HG02840 (cell line): Measurements from ENCODE around the gene BMP4.
"Not testable (repeated sequence)": the region's sequence is repeated elsewhere in the genome, so short reads cannot be mapped to it uniquely, and the experiment has no call there.

ENCODE experiments used
- ATAC-seq: cut with Tn5 transposase; IDR thresholded peaks from one replicate; pipeline ENCODE4 v1.9.1; 2021; ENCODE audit warnings: mild to moderate bottlenecking, moderate library complexity, moderate number of reproducible peaks; ENCODE audit not compliant: unreplicated experiment, low FRiP score

BMP4 gene

GRCh38 chr14:53956427-53957201 lies at the start of gene BMP4:
TSS of gene BMP4 (minus strand) at chr14:53956825. CDS start at chr14:53952222, 4,603 bp downstream.
- ATAC-seq, result no peak

- no peak for ATAC-seq
These were observed 46.4 kb upstream of the BMP4 start for GRCh38 chr14:54003064-54003463.

- no peak for ATAC-seq
These were observed 46.0 kb upstream of the BMP4 start for GRCh38 chr14:54002653-54003052.

GRCh38 chr14:54001189-54001878 lies 44.7 kb upstream of the BMP4 start:
- ATAC-seq, result no peak

- no peak for ATAC-seq
These were observed 43.8 kb upstream of the BMP4 start for GRCh38 chr14:54000341-54000811.

- ATAC-seq, result no peak
These were observed 42.5 kb upstream of the BMP4 start for GRCh38 chr14:53999061-53999488.

GRCh38 chr14:53996041-53996440 lies 39.4 kb upstream of the BMP4 start:
- no peak for ATAC-seq

- ATAC-seq, result no peak
These were observed 37.4 kb upstream of the BMP4 start for GRCh38 chr14:53993920-53994607.

GRCh38 chr14:53990978-53991377 lies 34.4 kb upstream of the BMP4 start:
- ATAC-seq, result no peak

- ATAC-seq, result not testable (repeated sequence)
These were observed 30.1 kb upstream of the BMP4 start for GRCh38 chr14:53986718-53987117.

GRCh38 chr14:53984958-53985357 lies 28.3 kb upstream of the BMP4 start:
- not testable (repeated sequence) for ATAC-seq

- no peak for ATAC-seq
These were observed 26.5 kb upstream of the BMP4 start for GRCh38 chr14:53983112-53983511.

- ATAC-seq, result no peak
These were observed 25.9 kb upstream of the BMP4 start for GRCh38 chr14:53982546-53982945.

GRCh38 chr14:53979747-53980642 lies 23.4 kb upstream of the BMP4 start:
- no peak for ATAC-seq

- no peak for ATAC-seq
These were observed 22.6 kb upstream of the BMP4 start for GRCh38 chr14:53979113-53979681.

GRCh38 chr14:53978194-53978593 lies 21.6 kb upstream of the BMP4 start:
- ATAC-seq, result no peak

- ATAC-seq, result no peak
These were observed 18.8 kb upstream of the BMP4 start for GRCh38 chr14:53975444-53975843.

GRCh38 chr14:53971521-53971920 lies 14.9 kb upstream of the BMP4 start:
- no peak for ATAC-seq

GRCh38 chr14:53969326-53969725 lies 12.7 kb upstream of the BMP4 start:
- no peak for ATAC-seq

GRCh38 chr14:53968726-53969125 lies 12.1 kb upstream of the BMP4 start:
- no peak for ATAC-seq
